GM23248 (cell line): Measurements from ENCODE around the gene DGKI. TPM values are rescaled to one million over a fixed set of nuclear protein-coding genes. Genes with fewer than 3 reads are reported as not detected.
A peak's percentile ranks its signal among the peaks of the same experiment; 100 is the strongest.

Source experiments
- DNase-seq: peaks from one replicate; pipeline ENCODE4 v3.0.0-alpha.2; 2015
- H2AFZ ChIP-seq: fragments of 200-600 bp; sonication (generic); 2 replicates; pipeline ENCODE4 v1.6.1; 2016; ENCODE audit warnings: antibody characterized with exemption
- H3F3A ChIP-seq: fragments of 200-600 bp; sonication (generic); 2 replicates; pipeline ENCODE4 v1.6.1; 2016; ENCODE audit warnings: mild to moderate bottlenecking, antibody characterized with exemption, mixed run types; ENCODE audit not compliant: insufficient read depth
- H3K27ac ChIP-seq: fragments of 200-600 bp; sonication (generic); 2 replicates; pipeline ENCODE4 v1.5.1; 2016; ENCODE audit warnings: mild to moderate bottlenecking
- H3K27me3 ChIP-seq: fragments of 200-600 bp; sonication (generic); replicated peaks from 2 replicates; pipeline ENCODE4 v1.6.1; 2016; ENCODE audit warnings: mild to moderate bottlenecking; ENCODE audit not compliant: insufficient read depth
- H3K36me3 ChIP-seq: fragments of 200-600 bp; sonication (generic); 2 replicates; pipeline ENCODE4 v1.6.1; 2016; ENCODE audit warnings: low read depth, mild to moderate bottlenecking
- H3K4me1 ChIP-seq: fragments of 200-600 bp; sonication (generic); 2 replicates; pipeline ENCODE4 v1.6.1; 2016; ENCODE audit warnings: mild to moderate bottlenecking; ENCODE audit not compliant: insufficient read depth
- H3K4me2 ChIP-seq: fragments of 200-600 bp; sonication (generic); one replicate; pipeline ENCODE4 v1.6.1; 2016; ENCODE audit warnings: mild to moderate bottlenecking; ENCODE audit not compliant: unreplicated experiment
- H3K4me3 ChIP-seq: fragments of 200-600 bp; sonication (generic); 2 replicates; pipeline ENCODE4 v1.5.1; 2016; ENCODE audit warnings: mild to moderate bottlenecking
- H3K79me2 ChIP-seq: fragments of 200-600 bp; sonication (generic); 2 replicates; pipeline ENCODE4 v1.6.1; 2016; ENCODE audit warnings: mild to moderate bottlenecking; ENCODE audit not compliant: insufficient read depth
- H3K9ac ChIP-seq: fragments of 200-600 bp; sonication (generic); 2 replicates; pipeline ENCODE4 v1.6.1; 2016; ENCODE audit warnings: mild to moderate bottlenecking
- H3K9me2 ChIP-seq: fragments of 200-600 bp; sonication (generic); 2 replicates; pipeline ENCODE4 v1.6.1; 2016; ENCODE audit warnings: mixed run types, mild to moderate bottlenecking, moderate library complexity; ENCODE audit not compliant: insufficient read depth
- H3K9me3 ChIP-seq: fragments of 200-600 bp; sonication (generic); one replicate; pipeline ENCODE4 v1.6.1; 2017; ENCODE audit warnings: low read depth
- H4K20me1 ChIP-seq: fragments of 200-600 bp; sonication (generic); 2 replicates; pipeline ENCODE4 v1.6.0; 2016; ENCODE audit not compliant: insufficient read depth
- EZH2 ChIP-seq: fragments of 200-600 bp; sonication (generic); IDR thresholded peaks from 2 replicates; pipeline ENCODE4 v1.6.1; 2018; ENCODE audit warnings: antibody characterized with exemption, mild to moderate bottlenecking; ENCODE audit not compliant: insufficient read depth, poor library complexity, severe bottlenecking
- EZH2phosphoT487 ChIP-seq: fragments of 200-600 bp; sonication (generic); IDR thresholded peaks from 2 replicates; pipeline ENCODE4 v1.6.1; 2018; ENCODE audit warnings: antibody characterized with exemption, moderate library complexity, mild to moderate bottlenecking, low read depth; ENCODE audit not compliant: insufficient read depth
- WGBS, 2 experiments: methylation state at CpG; one replicate each; pipeline ENCODE4 v1.1.6; 2015 to 2017; ENCODE audit warnings: low lambda C conversion rate in 2 of 2, low coverage in 1 of 2; ENCODE audit errors: missing lambda C conversion rate in 2 of 2; 5-methylcytosine and 5-hydroxymethylcytosine counted together
- in situ Hi-C: fragments of 300-500 bp; cut with MboI; formaldehyde crosslinking; loops from 2 replicates; pipeline ENCODE4 v1.15.0; 2020
- polyA plus RNA-seq: library from polyadenylated mRNA; unstranded; fragments of >200 nt; fragmentation: Nextera tagmentation; extraction: Ambion mirVana; gene quantifications from 2 replicates; pipeline ENCODE4 v1.2.1, GENCODE V29; 2016
- total RNA-seq: library from RNA; depleted of rRNA; stranded (reverse); fragments of >200 nt; shearing (Covaris generic); gene quantifications from 2 replicates; pipeline ENCODE4 v1.2.3, GENCODE V29; 2014

The DGKI gene
- total and polyA plus RNA-seq, 2 experiments from 2014 or later: 5.4 to 25.9 TPM

- Histone ChIP-seq H3K4me1 (peaks cover 21% of the 10 kb centered on the region), H3K27ac (no peak overlapping the region), H3F3A (peaks cover 6% of the 10 kb centered on the region), H3K9me2 (no peaks in the 10 kb centered on the region), H3K27me3 (no peaks in the 10 kb centered on the region), H3K79me2 (no peaks in the 10 kb centered on the region), H3K36me3 (no peaks in the 10 kb centered on the region), H3K9ac (no peak overlapping the region), H3K9me3 (no peaks in the 10 kb centered on the region), H4K20me1 (no peaks in the 10 kb centered on the region), H2AFZ (no peak overlapping the region), H3K4me3 (no peak overlapping the region), H3K4me2 (no peak overlapping the region)
- in situ Hi-C loops: no loop called here
- TF ChIP-seq EZH2phosphoT487: no peak
- TF ChIP-seq EZH2: no peak
- peak; percentile 9 for DNase-seq
- 63 to 68% methylated on average over 6 of the region's 6 CpGs for WGBS, 2 experiments
Measured at GRCh38 chr7:137439829-137440825, 406.6 kb downstream of the DGKI start.

- H3K4me1 ChIP-seq: peaks cover 3% of the 10 kb centered on the region; the same call in 1 of the 2 replicates
- in situ Hi-C loops: no loop called here
Measured at GRCh38 chr7:137434946-137435345, 411.8 kb downstream of the DGKI start.

GRCh38 chr7:137434530-137434929, 412.2 kb downstream of the DGKI start:
- Histone ChIP-seq H3K4me3 (no peak overlapping the region), H3K9me3 (no peaks in the 10 kb centered on the region), H3K27ac (no peak overlapping the region), H4K20me1 (no peaks in the 10 kb centered on the region), H3K4me1 (no peaks in the 10 kb centered on the region), H3K4me2 (no peak overlapping the region), H2AFZ (no peak overlapping the region), H3K27me3 (no peaks in the 10 kb centered on the region), H3K79me2 (no peaks in the 10 kb centered on the region), H3F3A (no peaks in the 10 kb centered on the region), H3K9me2 (no peaks in the 10 kb centered on the region), H3K36me3 (no peaks in the 10 kb centered on the region), H3K9ac (no peak overlapping the region)
- no peak for TF ChIP-seq EZH2phosphoT487
- no peak for TF ChIP-seq EZH2
- DNase-seq: no peak
- in situ Hi-C loops: no loop called here

More at GRCh38 chr7:137434946-137435345, 411.8 kb downstream of the DGKI start:
- H3K4me2 ChIP-seq: no peak overlapping the region
- H3K9ac ChIP-seq: no peak overlapping the region
- H3K27ac ChIP-seq: no peak overlapping the region
- no peak for DNase-seq
- no peaks in the 10 kb centered on the region for H4K20me1 ChIP-seq
- H3K27me3 ChIP-seq: no peaks in the 10 kb centered on the region
- H3K4me3 ChIP-seq: no peak overlapping the region
- H3K36me3 ChIP-seq: no peaks in the 10 kb centered on the region
- TF ChIP-seq EZH2 (no peak), EZH2phosphoT487 (no peak)
- H3F3A ChIP-seq: no peaks in the 10 kb centered on the region
- H3K9me3 ChIP-seq: no peaks in the 10 kb centered on the region
- H3K79me2 ChIP-seq: no peaks in the 10 kb centered on the region
- no peaks in the 10 kb centered on the region for H3K9me2 ChIP-seq
- no peak overlapping the region for H2AFZ ChIP-seq

GRCh38 chr7:137423321-137423720, 423.5 kb downstream of the DGKI start:
- H3K36me3 ChIP-seq: no peaks in the 10 kb centered on the region
- no peak for TF ChIP-seq EZH2phosphoT487
- TF ChIP-seq EZH2: no peak
- in situ Hi-C loops: no loop called here
- no peaks in the 10 kb centered on the region for H3F3A ChIP-seq
- H3K9me3 ChIP-seq: no peaks in the 10 kb centered on the region
- no peak overlapping the region for H3K4me2 ChIP-seq
- no peak overlapping the region for H3K9ac ChIP-seq
- no peaks in the 10 kb centered on the region for H3K27me3 ChIP-seq
- no peaks in the 10 kb centered on the region for H3K9me2 ChIP-seq
- peak; percentile 29 for DNase-seq
- no peak overlapping the region for H3K27ac ChIP-seq
- H3K4me3 ChIP-seq: no peak overlapping the region
- H2AFZ ChIP-seq: no peak overlapping the region
- H3K79me2 ChIP-seq: no peaks in the 10 kb centered on the region
- H4K20me1 ChIP-seq: no peaks in the 10 kb centered on the region
- H3K4me1 ChIP-seq: peaks cover 7% of the 10 kb centered on the region; the same call in 1 of the 2 replicates
